OCI-LY1 (cell line): Measurements from ENCODE around the gene GAS6.

Experiments
- CTCF ChIP-seq: fragments of 200-600 bp; sonication (generic), shearing (Covaris generic); IDR thresholded peaks from 2 replicates; pipeline ENCODE4 v1.5.1; 2017; ENCODE audit warnings: mild to moderate bottlenecking, antibody characterized with exemption, low read length, moderate library complexity, mixed read lengths
- EZH2 ChIP-seq: fragments of 200-600 bp; sonication (generic), shearing (Covaris generic); IDR thresholded peaks from 2 replicates; pipeline ENCODE4 v1.8.0; 2017; ENCODE audit warnings: borderline replicate concordance, mixed run types, mild to moderate bottlenecking, antibody characterized with exemption, low read length, moderate library complexity, mixed read lengths

- TF ChIP-seq CTCF (no peak), EZH2 (no peak)
Observed at GRCh38 chr13:113822266-113822665, 41.6 kb downstream of the GAS6 start.
